HepG2 (cell line): ENCODE results near the gene PLLP. TPM values are rescaled to one million over a fixed set of nuclear protein-coding genes. Genes with fewer than 3 reads are reported as not detected.

ENCODE experiments used
- AGO1 ChIP-seq: fragments of 200-400 bp; formaldehyde crosslinking; IDR thresholded peaks from 2 replicates; pipeline ENCODE4 v1.6.1; 2017; ENCODE audit warnings: mild to moderate bottlenecking, low read depth, low read length, moderate library complexity; ENCODE audit not compliant: poor library complexity, severe bottlenecking
- AKAP8 ChIP-seq: sonication (generic); formaldehyde crosslinking; IDR thresholded peaks from 2 replicates; pipeline ENCODE4 v1.5.1; 2020; ENCODE audit warnings: mild to moderate bottlenecking, missing genetic modification reagents
- DPF2 ChIP-seq: sonication (generic); formaldehyde crosslinking; IDR thresholded peaks from 2 replicates; pipeline ENCODE4 v1.4.0; 2020; ENCODE audit warnings: mild to moderate bottlenecking, low read depth, missing genetic modification reagents, borderline replicate concordance
- FOXP4 ChIP-seq: sonication (generic); formaldehyde crosslinking; IDR thresholded peaks from 2 replicates; pipeline ENCODE4 v1.4.0; 2020; ENCODE audit warnings: missing genetic modification reagents
- GATA4 ChIP-seq: sonication (generic); IDR thresholded peaks from 2 replicates; pipeline ENCODE4 v1.6.1; 2016; ENCODE audit warnings: antibody characterized with exemption, low read depth, borderline replicate concordance
- KAT2B ChIP-seq: fragments of 150-350 bp; IDR thresholded peaks from 2 replicates; pipeline ENCODE4 v1.6.1; 2014; ENCODE audit warnings: low read depth, low read length, borderline replicate concordance
- KDM6A ChIP-seq: IDR thresholded peaks from 2 replicates; pipeline ENCODE4 v1.6.1; 2016; ENCODE audit warnings: low read depth
- KLF9 ChIP-seq: IDR thresholded peaks from 2 replicates; pipeline ENCODE4 v1.6.1; 2016; ENCODE audit warnings: low read depth
- MAFK ChIP-seq, 2 experiments: IDR thresholded peaks in 1 of 2; conservative IDR thresholded peaks in 1 of 2; 2 replicates each; pipeline ENCODE4 v1.6.1; 2011; ENCODE audit warnings: improper control_type of control experiment in 2 of 2, low read length in 2 of 2
- MTA3 ChIP-seq: sonication (generic); formaldehyde crosslinking; IDR thresholded peaks from 2 replicates; pipeline ENCODE4 v1.4.0; 2020; ENCODE audit warnings: missing genetic modification reagents
- NBN ChIP-seq: fragments of 450-650 bp; conservative IDR thresholded peaks from 2 replicates; pipeline ENCODE4 v1.6.1; 2017
- NFRKB ChIP-seq: fragments of 450-650 bp; IDR thresholded peaks from 2 replicates; pipeline ENCODE4 v1.6.1; 2017
- PPARG ChIP-seq: conservative IDR thresholded peaks from 2 replicates; pipeline ENCODE4 v1.6.1; 2016; ENCODE audit warnings: missing biosample characterization, missing genetic modification reagents
- PTBP1 ChIP-seq: fragments of 200-400 bp; formaldehyde crosslinking; IDR thresholded peaks from 2 replicates; pipeline ENCODE4 v1.6.1; 2018; ENCODE audit warnings: low read length, low read depth; ENCODE audit not compliant: poor library complexity, severe bottlenecking
- SALL2 ChIP-seq: sonication (generic); formaldehyde crosslinking; IDR thresholded peaks from 2 replicates; pipeline ENCODE4 v1.8.1; 2023; ENCODE audit warnings: mild to moderate bottlenecking, missing genetic modification reagents, inconsistent platforms
- SETDB1 ChIP-seq: sonication (generic); formaldehyde crosslinking; IDR thresholded peaks from 2 replicates; pipeline ENCODE4 v1.5.1; 2020; ENCODE audit warnings: missing genetic modification reagents, mild to moderate bottlenecking, borderline replicate concordance
- SSRP1 ChIP-seq: IDR thresholded peaks from 2 replicates; pipeline ENCODE4 v1.6.1; 2016; ENCODE audit warnings: control low read depth
- TGIF2 ChIP-seq: IDR thresholded peaks from 2 replicates; pipeline ENCODE4 v1.6.1; 2016; ENCODE audit warnings: control low read depth, missing compliant biosample characterization
- XBP1 ChIP-seq: sonication (generic); formaldehyde crosslinking; IDR thresholded peaks from 2 replicates; pipeline ENCODE4 v1.5.0; 2020; ENCODE audit warnings: missing genetic modification reagents
- ZBTB8A ChIP-seq: sonication (generic); formaldehyde crosslinking; IDR thresholded peaks from 2 replicates; pipeline ENCODE4 v1.4.0; 2020; ENCODE audit warnings: mild to moderate bottlenecking, low read depth, missing genetic modification reagents, borderline replicate concordance
- ZNF256 ChIP-seq: sonication (generic); formaldehyde crosslinking; conservative IDR thresholded peaks from 2 replicates; pipeline ENCODE4 v1.4.0; 2020; ENCODE audit warnings: missing genetic modification reagents
- ZNF329 ChIP-seq: sonication (generic); formaldehyde crosslinking; IDR thresholded peaks from 2 replicates; pipeline ENCODE4 v1.9.0; 2021; ENCODE audit warnings: low read depth, mild to moderate bottlenecking, missing genetic modification reagents
- ZNF557 ChIP-seq: sonication (generic); formaldehyde crosslinking; IDR thresholded peaks from 2 replicates; pipeline ENCODE4 v1.4.0; 2020; ENCODE audit warnings: missing genetic modification reagents
- ZNF598 ChIP-seq: sonication (generic); formaldehyde crosslinking; IDR thresholded peaks from 2 replicates; pipeline ENCODE4 v1.5.1; 2020; ENCODE audit warnings: mild to moderate bottlenecking, missing genetic modification reagents, borderline replicate concordance
- ZNF605 ChIP-seq: sonication (generic); formaldehyde crosslinking; IDR thresholded peaks from 2 replicates; pipeline ENCODE4 v1.8.0; 2022; ENCODE audit warnings: mild to moderate bottlenecking, missing genetic modification reagents
- ZNF788 ChIP-seq: sonication (generic); formaldehyde crosslinking; IDR thresholded peaks from 2 replicates; pipeline ENCODE4 v1.5.0; 2020; ENCODE audit warnings: mild to moderate bottlenecking, missing genetic modification reagents, borderline replicate concordance
- ZNF792 ChIP-seq: IDR thresholded peaks from 2 replicates; pipeline ENCODE4 v1.6.1; 2016
- ZSCAN29 ChIP-seq: sonication (generic); formaldehyde crosslinking; conservative IDR thresholded peaks from 2 replicates; pipeline ENCODE4 v1.4.0; 2020; ENCODE audit warnings: mild to moderate bottlenecking, missing genetic modification reagents
- polyA plus RNA-seq, 8 experiments: library from polyadenylated mRNA; depleted of rRNA in 3 of 8; stranded (reverse) in 7 of 8; unstranded in 1 of 8; fragments of >200 nt; fragmentation: Illumina TruSeq in 4 of 8; extraction: Trizol in 4 of 8; gene quantifications; 2 replicates each; pipeline versions ENCODE4 v1.2.1 to v1.2.3, GENCODE V29; 2011 to 2016; ENCODE audit warnings: low read depth in 4 of 8, missing spikeins in 1 of 8, mixed read lengths in 1 of 8; ENCODE audit not compliant: insufficient read depth in 1 of 8
- total RNA-seq, 5 experiments: library from RNA; depleted of rRNA; stranded (reverse); fragments of >200 nt; fragmentation: Illumina TruSeq; extraction: Trizol; gene quantifications; 2 replicates each; pipeline ENCODE4 v1.2.3, GENCODE V29; 2016; ENCODE audit warnings: low read depth in 1 of 5
- TF ChIP-seq, protein P1 (sequence below): IDR thresholded peaks from 2 replicates; pipeline ENCODE4 v1.6.1; 2016; ENCODE audit warnings: control low read depth

PLLP gene
- total and polyA plus RNA-seq, 2 of the 13 experiments (the other 11 are each of a cell fraction or from before 2014, with no cell fraction given): 60.6 to 127 TPM

- TF ChIP-seq, protein P1, sequence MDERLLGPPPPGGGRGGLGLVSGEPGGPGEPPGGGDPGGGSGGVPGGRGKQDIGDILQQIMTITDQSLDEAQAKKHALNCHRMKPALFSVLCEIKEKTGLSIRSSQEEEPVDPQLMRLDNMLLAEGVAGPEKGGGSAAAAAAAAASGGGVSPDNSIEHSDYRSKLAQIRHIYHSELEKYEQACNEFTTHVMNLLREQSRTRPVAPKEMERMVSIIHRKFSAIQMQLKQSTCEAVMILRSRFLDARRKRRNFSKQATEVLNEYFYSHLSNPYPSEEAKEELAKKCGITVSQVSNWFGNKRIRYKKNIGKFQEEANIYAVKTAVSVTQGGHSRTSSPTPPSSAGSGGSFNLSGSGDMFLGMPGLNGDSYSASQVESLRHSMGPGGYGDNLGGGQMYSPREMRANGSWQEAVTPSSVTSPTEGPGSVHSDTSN (CRISPR knock-in tag): no peak
- TF ChIP-seq NBN (no peak), ZNF329 (CRISPR knock-in tag) (no peak), MAFK (conservative IDR thresholded peaks at IDR 0.05 in 1 of 2, IDR thresholded peaks at IDR 0.05 in 1 of 2; ENCODE audit: low read length in 2 of 2) (peak in 1 of 2 experiments; percentile 41; a peak in 2 of 4 replicates), SALL2 (CRISPR knock-in tag) (no peak), MTA3 (CRISPR knock-in tag) (no peak), ZNF788 (CRISPR knock-in tag) (peak; percentile 85), ZNF792 (CRISPR knock-in tag) (peak; percentile 64; the same call in 1 of the 2 replicates), ZSCAN29 (CRISPR knock-in tag) (no peak), SSRP1 (CRISPR knock-in tag) (0 out of 2 replicates have a peak, but pooled peaks have one; percentile 7), GATA4 (0 out of 2 replicates have a peak, but pooled peaks have one; percentile 25), ZNF598 (CRISPR knock-in tag) (no peak), PPARG (CRISPR knock-in tag) (peak; percentile 99), KLF9 (no peak; the same call in 1 of the 2 replicates), DPF2 (CRISPR knock-in tag) (peak; percentile 93), ZNF605 (CRISPR knock-in tag) (peak; percentile 84), TGIF2 (peak; percentile 68), KDM6A (CRISPR knock-in tag) (peak; percentile 85), NFRKB (no peak), XBP1 (CRISPR knock-in tag) (no peak), KAT2B (no peak), SETDB1 (CRISPR knock-in tag) (no peak), ZBTB8A (CRISPR knock-in tag) (no peak), FOXP4 (peak; percentile 86), AGO1 (no peak), ZNF557 (CRISPR knock-in tag) (no peak), ZNF256 (CRISPR knock-in tag) (no peak), AKAP8 (CRISPR knock-in tag) (no peak), PTBP1 (no peak)
Observed at GRCh38 chr16:57304169-57305061, 19.9 kb upstream of the PLLP start (continued).
